Coronary artery (tissue), 2 donors: ENCODE measurements around the gene PIR.

Source experiments
- DNase-seq: peaks from one replicate; pipeline ENCODE4 v3.0.0-alpha.2; 2017; ENCODE audit warnings: low spot score
- H3K27ac ChIP-seq, 2 donors: fragments of 200-600 bp; sonication (generic); one replicate each; pipeline ENCODE4 v1.5.1; 2016 to 2019
- H3K4me3 ChIP-seq: fragments of 200-600 bp; sonication (generic); 2 replicates; pipeline ENCODE4 v1.5.1; 2016; ENCODE audit warnings: mild to moderate bottlenecking, moderate library complexity
- CTCF ChIP-seq: fragments of 200-600 bp; sonication (generic); IDR thresholded peaks from one replicate; pipeline ENCODE4 v1.5.1; 2019; ENCODE audit warnings: antibody characterized with exemption

Gene PIR

GRCh38 chrX:15522464-15522863 lies 29.3 kb upstream of the PIR start:
- Histone ChIP-seq H3K27ac (no peak overlapping the region), H3K4me3 (no peak overlapping the region)
- TF ChIP-seq CTCF: no peak
- no peak for DNase-seq

GRCh38 chrX:15515931-15516330 lies 22.8 kb upstream of the PIR start:
- TF ChIP-seq CTCF: no peak
- no peak overlapping the region for H3K4me3 ChIP-seq
- no peak for DNase-seq
- no peak overlapping the region for H3K27ac ChIP-seq

- no peak for TF ChIP-seq CTCF
- H3K4me3 ChIP-seq: no peak overlapping the region
- no peak for DNase-seq
- no peak overlapping the region for H3K27ac ChIP-seq
Observed at GRCh38 chrX:15514279-15514678, 21.1 kb upstream of the PIR start.

GRCh38 chrX:15512401-15512965 lies 19.4 kb upstream of the PIR start:
- no peak overlapping the region for H3K27ac ChIP-seq
- no peak for TF ChIP-seq CTCF
- no peak for DNase-seq

GRCh38 chrX:15511563-15511962 lies 18.4 kb upstream of the PIR start:
- no peak overlapping the region for H3K27ac ChIP-seq
- TF ChIP-seq CTCF: no peak
- H3K4me3 ChIP-seq: no peak overlapping the region
- no peak for DNase-seq

More at GRCh38 chrX:15512401-15512965, 19.4 kb upstream of the PIR start:
- no peak overlapping the region for H3K4me3 ChIP-seq

GRCh38 chrX:15509845-15510244 lies 16.7 kb upstream of the PIR start:
- Histone ChIP-seq H3K4me3 (no peak overlapping the region), H3K27ac (no peak overlapping the region)
- no peak for DNase-seq
- no peak for TF ChIP-seq CTCF

- DNase-seq: no peak
- Histone ChIP-seq H3K4me3 (no peak overlapping the region), H3K27ac (no peak overlapping the region)
- no peak for TF ChIP-seq CTCF
Observed at GRCh38 chrX:15507005-15507404, 13.9 kb upstream of the PIR start.
